SU-DHL-6 (cell line): ENCODE data around the gene DENND2A.

Experiments
- EZH2phosphoT487 ChIP-seq: fragments of 200-600 bp; sonication (generic), shearing (Covaris generic); conservative IDR thresholded peaks from 2 replicates; pipeline ENCODE4 v1.6.1; 2018; ENCODE audit warnings: mild to moderate bottlenecking, antibody characterized with exemption, low read length, moderate library complexity, mixed read lengths
- TF ChIP-seq, protein P1 (sequence below): fragments of 200-600 bp; sonication (generic); IDR thresholded peaks from one replicate; pipeline ENCODE4 v1.5.1; 2017; ENCODE audit warnings: antibody characterized with exemption, mild to moderate bottlenecking, low read length, moderate library complexity; ENCODE audit not compliant: insufficient read depth, poor library complexity, severe bottlenecking

DNA sequence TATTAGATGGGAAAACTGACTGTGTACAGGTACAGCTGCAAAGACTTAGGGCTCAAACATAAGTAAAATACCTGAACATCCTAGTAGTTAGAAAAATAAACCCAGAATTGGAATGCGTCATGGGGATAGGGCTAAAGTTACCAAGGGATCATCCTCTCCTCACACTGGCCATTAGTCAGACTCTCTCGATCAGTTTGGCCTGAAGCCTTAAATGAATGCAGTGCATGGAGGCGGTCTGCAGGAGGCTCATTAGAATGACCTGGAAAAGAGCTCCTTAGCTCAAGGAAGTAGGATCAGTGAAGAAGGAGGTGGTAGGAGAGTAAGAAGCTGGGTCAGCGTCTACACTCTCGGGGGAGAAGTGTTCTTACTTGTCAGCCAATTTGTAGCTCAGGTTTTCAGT lies 35.3 kb downstream of the DENND2A start:
- TF ChIP-seq, protein P1, sequence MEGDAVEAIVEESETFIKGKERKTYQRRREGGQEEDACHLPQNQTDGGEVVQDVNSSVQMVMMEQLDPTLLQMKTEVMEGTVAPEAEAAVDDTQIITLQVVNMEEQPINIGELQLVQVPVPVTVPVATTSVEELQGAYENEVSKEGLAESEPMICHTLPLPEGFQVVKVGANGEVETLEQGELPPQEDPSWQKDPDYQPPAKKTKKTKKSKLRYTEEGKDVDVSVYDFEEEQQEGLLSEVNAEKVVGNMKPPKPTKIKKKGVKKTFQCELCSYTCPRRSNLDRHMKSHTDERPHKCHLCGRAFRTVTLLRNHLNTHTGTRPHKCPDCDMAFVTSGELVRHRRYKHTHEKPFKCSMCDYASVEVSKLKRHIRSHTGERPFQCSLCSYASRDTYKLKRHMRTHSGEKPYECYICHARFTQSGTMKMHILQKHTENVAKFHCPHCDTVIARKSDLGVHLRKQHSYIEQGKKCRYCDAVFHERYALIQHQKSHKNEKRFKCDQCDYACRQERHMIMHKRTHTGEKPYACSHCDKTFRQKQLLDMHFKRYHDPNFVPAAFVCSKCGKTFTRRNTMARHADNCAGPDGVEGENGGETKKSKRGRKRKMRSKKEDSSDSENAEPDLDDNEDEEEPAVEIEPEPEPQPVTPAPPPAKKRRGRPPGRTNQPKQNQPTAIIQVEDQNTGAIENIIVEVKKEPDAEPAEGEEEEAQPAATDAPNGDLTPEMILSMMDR, result no peak
- TF ChIP-seq EZH2phosphoT487, result no peak
